K562 (cell line): Measurements from ENCODE around the gene NTRK3. TPM values are rescaled to one million over a fixed set of nuclear protein-coding genes. Genes with fewer than 3 reads are reported as not detected.

ENCODE experiments used
- ATAC-seq: fragments of 200-7000 bp; cut with Tn5 transposase; 3 replicates; pipeline ENCODE4 v1.9.1; 2020; ENCODE audit warnings: moderate library complexity
- BruUV-seq: library from RNA; stranded (reverse); fragments of 400-500 nt; replicated peaks from 2 replicates; lab custom pipeline; 2021; lab: Mats Ljungman, UMichigan
- CTCF ChIA-PET: fragments of 300-600 bp; formaldehyde crosslinking; extraction: SDS; loops from one replicate; lab custom pipeline; 2021; ENCODE audit warnings: low intra/inter-chr PET ratio; lab: Yijun Ruan, JAX
- POLR2A ChIA-PET: fragments of 300-600, 350-650 bp; sonication (Branson Sonifier 250); formaldehyde crosslinking; extraction: SDS; loops from one replicate; lab custom pipeline; 2021; ENCODE audit warnings: antibody characterized with exemption, inconsistent platforms; lab: Yijun Ruan, JAX
- DNase-seq, 4 experiments: peaks; one replicate each; pipeline versions ENCODE4 v3.0.0 to v3.0.0-alpha.2; 2011 to 2018; ENCODE audit warnings: low spot score in 3 of 4, mixed read lengths in 3 of 4; ENCODE audit errors: extremely low read depth in 1 of 4
- FAIRE-seq: peaks from 2 replicates; lab custom pipeline; 2011; peaks lifted over from hg19 to GRCh38; lab: Jason Lieb, UNC
- H2AFZ ChIP-seq: 2 replicates; pipeline ENCODE4 v1.6.0; 2011; ENCODE audit warnings: low read depth, low read length, control low read depth, inconsistent platforms
- H3K27ac ChIP-seq: fragments of 200-600 bp; 3 replicates; pipeline ENCODE4 v1.8.0; 2011; ENCODE audit warnings: low read depth, mild to moderate bottlenecking, control low read depth, inconsistent platforms, low read length, moderate library complexity, mixed read lengths; ENCODE audit errors: extremely low read depth
- H3K27me3 ChIP-seq, 2 experiments: fragments of 300-600 bp in 1 of 2; 2 replicates in 1 of 2; 3 replicates in 1 of 2; pipeline versions ENCODE4 v1.6.0 to v1.8.0; 2011; ENCODE audit warnings: inconsistent platforms in 2 of 2, low read length in 2 of 2, mild to moderate bottlenecking in 1 of 2, mixed read lengths in 1 of 2, moderate library complexity in 1 of 2; ENCODE audit not compliant: control insufficient read depth in 2 of 2, insufficient read depth in 2 of 2
- H3K36me3 ChIP-seq: fragments of 300-600 bp; 3 replicates; pipeline ENCODE4 v1.8.0; 2011; ENCODE audit warnings: mild to moderate bottlenecking, low read length, inconsistent platforms; ENCODE audit not compliant: control insufficient read depth, insufficient read depth
- H3K4me1 ChIP-seq, 2 experiments: fragments of 200-600 bp in 1 of 2; replicated peaks in 1 of 2; 2 replicates in 1 of 2; 3 replicates in 1 of 2; pipeline versions ENCODE4 v1.5.1 to v1.8.0; 2011; ENCODE audit warnings: inconsistent platforms in 2 of 2, low read length in 2 of 2, mild to moderate bottlenecking in 1 of 2, mixed read lengths in 1 of 2, moderate library complexity in 1 of 2; ENCODE audit not compliant: control insufficient read depth in 2 of 2, insufficient read depth in 2 of 2
- H3K4me2 ChIP-seq: 2 replicates; pipeline ENCODE4 v1.6.1; 2011; ENCODE audit warnings: low read length, control low read depth, inconsistent platforms, mixed read lengths; ENCODE audit not compliant: insufficient read depth
- H3K4me3 ChIP-seq: fragments of 200-600 bp; sonication (generic), shearing (Covaris generic); 2 replicates; pipeline ENCODE4 v1.5.1; 2016; ENCODE audit warnings: control low read depth, inconsistent platforms
- H3K79me2 ChIP-seq: fragments of 200-600 bp; 3 replicates; pipeline ENCODE4 v1.8.0; 2011; ENCODE audit warnings: low read length, inconsistent platforms; ENCODE audit not compliant: control insufficient read depth, insufficient read depth
- H3K9ac ChIP-seq, 2 experiments: 2 replicates each; pipeline versions ENCODE4 v1.6.0 to v1.6.1; 2011; ENCODE audit warnings: low read depth in 2 of 2, low read length in 2 of 2, control low read depth in 1 of 2, inconsistent platforms in 1 of 2, mild to moderate bottlenecking in 1 of 2, mixed read lengths in 1 of 2; ENCODE audit not compliant: insufficient read depth in 1 of 2
- H3K9me1 ChIP-seq: one replicate; pipeline ENCODE4 v1.6.0; 2011; ENCODE audit warnings: inconsistent platforms, mild to moderate bottlenecking, low read length, moderate library complexity; ENCODE audit not compliant: control insufficient read depth, insufficient read depth
- H3K9me3 ChIP-seq: replicated peaks from 2 replicates; pipeline ENCODE4 v1.5.1; 2011; ENCODE audit warnings: low read depth, low read length, inconsistent platforms; ENCODE audit not compliant: control insufficient read depth, insufficient read depth
- H4K20me1 ChIP-seq: replicated peaks from 2 replicates; pipeline ENCODE4 v1.6.1; 2011; ENCODE audit warnings: low read length, inconsistent platforms, mixed read lengths; ENCODE audit not compliant: control insufficient read depth, insufficient read depth
- LCOR ChIP-seq: sonication (generic); formaldehyde crosslinking; IDR thresholded peaks from 2 replicates; pipeline ENCODE4 v1.8.0; 2022; ENCODE audit warnings: mild to moderate bottlenecking, missing genetic modification reagents
- MTF1 ChIP-seq: fragments of 250-450 bp; sonication (Bioruptor Pico); IDR thresholded peaks from 2 replicates; pipeline ENCODE4 v1.9.0; 2021; ENCODE audit warnings: moderate library complexity, mild to moderate bottlenecking, inconsistent platforms, borderline replicate concordance
- NFATC3 ChIP-seq: fragments of 450-650 bp; IDR thresholded peaks from 2 replicates; pipeline ENCODE4 v1.6.1; 2017; ENCODE audit warnings: mild to moderate bottlenecking
- SLC30A9 ChIP-seq: fragments of 250-450 bp; sonication (Bioruptor Pico); IDR thresholded peaks from 2 replicates; pipeline ENCODE4 v1.8.0; 2022; ENCODE audit warnings: mild to moderate bottlenecking, moderate library complexity
- SMARCB1 ChIP-seq: IDR thresholded peaks from 2 replicates; pipeline ENCODE4 v1.6.1; 2011; ENCODE audit warnings: improper control_type of control experiment, low read depth; ENCODE audit not compliant: insufficient read length
- ZNF239 ChIP-seq: fragments of 250-450 bp; sonication (Bioruptor Pico); IDR thresholded peaks from 2 replicates; pipeline ENCODE4 v1.4.0; 2020; ENCODE audit warnings: mild to moderate bottlenecking
- ZNF282 ChIP-seq: sonication (generic); formaldehyde crosslinking; IDR thresholded peaks from 2 replicates; pipeline ENCODE4 v1.8.1; 2023; ENCODE audit warnings: missing genetic modification reagents
- WGBS: fragments of 100-300 bp; shearing (Covaris generic); methylation state at CpG from one replicate; pipeline ENCODE4 v1.1.6; 2016; ENCODE audit warnings: low coverage, mixed read lengths; ENCODE audit not compliant: insufficient coverage; ENCODE audit errors: missing lambda C conversion rate; 5-methylcytosine and 5-hydroxymethylcytosine counted together
- in situ Hi-C: fragments of 300-500 bp; cut with MboI; formaldehyde crosslinking; loops from 4 replicates; pipeline ENCODE4 v1.15.0; 2018; ENCODE audit warnings: inconsistent platforms, mixed read lengths
- intact Hi-C: fragments of 100-400 bp; cut with micrococcal nuclease; formaldehyde crosslinking; loops from 2 replicates; pipeline ENCODE4 v1.14.2; 2022
- polyA plus RNA-seq, 8 experiments: library from polyadenylated mRNA; depleted of rRNA in 4 of 8; stranded (reverse) in 5 of 8; unstranded in 3 of 8; fragments of >200 nt; fragmentation: Nextera tagmentation in 2 of 8; fragmentation: Illumina TruSeq in 1 of 8; extraction: Ambion mirVana in 2 of 8; extraction: Trizol in 1 of 8; gene quantifications; 2 replicates each; pipeline versions ENCODE4 v1.2.1 to v1.2.3, GENCODE V29; 2011 to 2014; ENCODE audit warnings: inconsistent platforms in 1 of 8, missing spikeins in 1 of 8
- total RNA-seq, 7 experiments: library from RNA; depleted of rRNA in 6 of 7; stranded (reverse); fragments of >200 nt in 6 of 7; fragmentation: Illumina TruSeq in 2 of 7; extraction: Trizol in 2 of 7; gene quantifications; 2 replicates each; pipeline versions ENCODE4 v1.2.1 to v1.2.3, GENCODE V29; 2011 to 2021; ENCODE audit warnings: low replicate concordance in 1 of 7
- TF ChIP-seq, protein P1 (sequence below): fragments of 250-450 bp; sonication (Bioruptor Pico); IDR thresholded peaks from 2 replicates; pipeline ENCODE4 v1.8.0; 2022; ENCODE audit warnings: inconsistent platforms, mild to moderate bottlenecking, moderate library complexity, borderline replicate concordance
- TF ChIP-seq, protein P2 (sequence below): fragments of 450-650 bp; IDR thresholded peaks from 2 replicates; pipeline ENCODE4 v1.7.0; 2016; ENCODE audit warnings: borderline replicate concordance
- TF ChIP-seq, protein P3 (sequence below): fragments of 250-450 bp; sonication (Bioruptor Pico); IDR thresholded peaks from 2 replicates; pipeline ENCODE4 v1.6.1; 2021; ENCODE audit warnings: mild to moderate bottlenecking

The NTRK3 gene
- total and polyA plus RNA-seq, 9 of the 15 experiments (the other 6 are each of a cell fraction or from before 2014, with no cell fraction given) = 0.11 to 0.13 TPM; not detected in 7

DNA sequence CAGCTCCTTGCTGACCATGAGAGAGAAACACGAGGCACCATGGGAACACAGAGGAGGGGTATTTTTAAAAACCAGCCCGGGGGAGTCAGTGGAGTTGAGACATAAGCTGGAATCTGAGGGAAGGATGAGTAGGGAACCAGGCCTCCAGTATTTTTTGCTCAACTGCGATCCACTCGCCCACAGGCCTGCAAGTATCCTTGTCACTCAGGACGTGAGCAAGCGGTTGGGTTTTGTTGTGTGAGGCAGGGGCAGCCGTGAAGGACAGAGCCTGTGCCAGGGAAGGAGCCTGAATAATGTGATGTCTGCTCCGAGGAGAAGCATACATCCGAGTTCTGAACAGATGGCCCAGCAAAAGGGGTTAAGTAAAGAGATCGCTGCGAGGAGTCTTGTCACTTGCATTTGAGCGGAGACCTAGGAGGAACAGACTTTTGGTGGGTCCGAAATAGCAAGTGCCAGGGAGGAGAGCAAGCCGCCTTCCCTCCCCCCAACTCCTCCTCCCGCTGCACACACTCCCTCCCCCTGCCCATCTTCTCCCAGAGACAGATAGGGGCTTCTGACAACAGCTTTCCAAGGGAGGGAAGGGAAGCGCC, 20.4 kb upstream of the NTRK3 start (continued):
- no peak for TF ChIP-seq NFATC3
- TF ChIP-seq, all 486 proteins: peak for 0

DNA sequence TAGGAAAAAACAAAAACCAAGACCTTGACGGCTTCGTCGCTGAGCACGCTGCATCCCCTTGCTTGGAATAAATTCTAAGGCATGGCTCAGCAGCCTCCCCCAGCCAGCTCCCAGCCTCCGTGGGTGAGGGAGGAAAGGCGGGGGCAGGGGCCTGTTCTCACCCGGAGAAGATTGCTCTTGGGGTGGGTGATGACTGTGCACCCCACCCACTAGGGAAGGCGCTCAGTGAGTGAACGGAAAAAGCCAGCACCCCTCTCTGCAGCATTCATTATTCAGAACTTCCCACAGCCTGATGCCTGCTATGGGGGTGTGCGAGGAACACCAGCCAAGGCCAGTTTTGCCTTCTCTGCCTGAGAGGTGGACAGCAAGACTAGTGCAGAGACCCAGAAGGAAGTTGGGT, 19.3 kb upstream of the NTRK3 start:
- BruUV-seq = no TSS peak
- Histone ChIP-seq H3K79me2 (no peaks in the 10 kb centered on the region), H3K4me2 (no peak overlapping the region), H4K20me1 (peaks cover 4% of the 10 kb centered on the region), H3K36me3 (no peaks in the 10 kb centered on the region), H3K9me1 (no peaks in the 10 kb centered on the region), H3K9ac (no peak overlapping the region; a peak in 1 of 4 replicates), H3K4me1 (no peaks in the 10 kb centered on the region), H3K27ac (no peak overlapping the region), H3K4me3 (no peak overlapping the region), H3K9me3 (no peaks in the 10 kb centered on the region), H3K27me3 (peaks cover 0 to 9% of the 10 kb centered on the region in 2 experiments; a peak in 3 of 5 replicates), H2AFZ (no peak overlapping the region)
- ATAC-seq (no peak), FAIRE-seq (no peak), DNase-seq (no peak)
- intact Hi-C loops = no loop called here
- TF ChIP-seq MTF1 (CRISPR knock-in tag) = no peak
- TF ChIP-seq SLC30A9 (CRISPR knock-in tag) = no peak
- TF ChIP-seq ZNF239 (CRISPR knock-in tag) = no peak
- TF ChIP-seq ZNF282 = no peak
- TF ChIP-seq, protein P1, sequence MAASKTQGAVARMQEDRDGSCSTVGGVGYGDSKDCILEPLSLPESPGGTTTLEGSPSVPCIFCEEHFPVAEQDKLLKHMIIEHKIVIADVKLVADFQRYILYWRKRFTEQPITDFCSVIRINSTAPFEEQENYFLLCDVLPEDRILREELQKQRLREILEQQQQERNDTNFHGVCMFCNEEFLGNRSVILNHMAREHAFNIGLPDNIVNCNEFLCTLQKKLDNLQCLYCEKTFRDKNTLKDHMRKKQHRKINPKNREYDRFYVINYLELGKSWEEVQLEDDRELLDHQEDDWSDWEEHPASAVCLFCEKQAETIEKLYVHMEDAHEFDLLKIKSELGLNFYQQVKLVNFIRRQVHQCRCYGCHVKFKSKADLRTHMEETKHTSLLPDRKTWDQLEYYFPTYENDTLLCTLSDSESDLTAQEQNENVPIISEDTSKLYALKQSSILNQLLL = no peak
- TF ChIP-seq LCOR = no peak
- TF ChIP-seq, protein P2, sequence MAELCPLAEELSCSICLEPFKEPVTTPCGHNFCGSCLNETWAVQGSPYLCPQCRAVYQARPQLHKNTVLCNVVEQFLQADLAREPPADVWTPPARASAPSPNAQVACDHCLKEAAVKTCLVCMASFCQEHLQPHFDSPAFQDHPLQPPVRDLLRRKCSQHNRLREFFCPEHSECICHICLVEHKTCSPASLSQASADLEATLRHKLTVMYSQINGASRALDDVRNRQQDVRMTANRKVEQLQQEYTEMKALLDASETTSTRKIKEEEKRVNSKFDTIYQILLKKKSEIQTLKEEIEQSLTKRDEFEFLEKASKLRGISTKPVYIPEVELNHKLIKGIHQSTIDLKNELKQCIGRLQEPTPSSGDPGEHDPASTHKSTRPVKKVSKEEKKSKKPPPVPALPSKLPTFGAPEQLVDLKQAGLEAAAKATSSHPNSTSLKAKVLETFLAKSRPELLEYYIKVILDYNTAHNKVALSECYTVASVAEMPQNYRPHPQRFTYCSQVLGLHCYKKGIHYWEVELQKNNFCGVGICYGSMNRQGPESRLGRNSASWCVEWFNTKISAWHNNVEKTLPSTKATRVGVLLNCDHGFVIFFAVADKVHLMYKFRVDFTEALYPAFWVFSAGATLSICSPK = no peak
- TF ChIP-seq SMARCB1 = no peak
- TF ChIP-seq, protein P3, sequence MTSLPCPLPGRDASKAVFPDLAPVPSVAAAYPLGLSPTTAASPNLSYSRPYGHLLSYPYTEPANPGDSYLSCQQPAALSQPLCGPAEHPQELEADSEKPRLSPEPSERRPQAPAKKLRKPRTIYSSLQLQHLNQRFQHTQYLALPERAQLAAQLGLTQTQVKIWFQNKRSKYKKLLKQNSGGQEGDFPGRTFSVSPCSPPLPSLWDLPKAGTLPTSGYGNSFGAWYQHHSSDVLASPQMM (CRISPR knock-in tag) = no peak
- CTCF ChIA-PET = no interaction called here
- 3% methylated on average over 10 of the region's 10 CpGs for WGBS
- POLR2A ChIA-PET = no interaction called here
- in situ Hi-C loops = no loop called here
